Activated T-helper 9 cell treated with anti-CD3 and anti-CD28 coated beads, Interleukin-2, amount 50 U/mL, for 16 hours (primary cell): ENCODE results near the gene SLC39A5.
A peak's percentile ranks its signal among the peaks of the same experiment; 100 is the strongest.

Experiments used
- DNase-seq: peaks from one replicate; pipeline ENCODE4 v3.0.0-alpha.2; 2020; ENCODE audit warnings: low read depth

The SLC39A5 gene

GRCh38 chr12:56213878-56214277 is 16.0 kb upstream of the SLC39A5 start:
- no peak for DNase-seq

GRCh38 chr12:56216461-56216860 is 13.4 kb upstream of the SLC39A5 start:
- no peak for DNase-seq

- DNase-seq = no peak
These were observed 10.0 kb upstream of the SLC39A5 start for GRCh38 chr12:56219840-56220239.

GRCh38 chr12:56220611-56221231 is 9.1 kb upstream of the SLC39A5 start:
- no peak for DNase-seq

GRCh38 chr12:56221232-56221756 is 8.6 kb upstream of the SLC39A5 start:
- DNase-seq = no peak

- DNase-seq = peak; percentile 84
These were observed 7.9 kb upstream of the SLC39A5 start, which contains the start of gene RNF41 for GRCh38 chr12:56221757-56222530. TSS of gene RNF41 (minus strand) at chr12:56221922. CDS start at chr12:56214047, 7,875 bp downstream.

- DNase-seq = no peak
These were observed 7.3 kb upstream of the SLC39A5 start for GRCh38 chr12:56222531-56222895.

GRCh38 chr12:56223571-56224101 is 6.2 kb upstream of the SLC39A5 start:
- DNase-seq = no peak

GRCh38 chr12:56224102-56224701 is 5.6 kb upstream of the SLC39A5 start, which contains the start of gene NABP2:
TSS of gene NABP2 (plus strand) at chr12:56224342. CDS start at chr12:56224857, 515 bp downstream.
- DNase-seq = peak; percentile 93

GRCh38 chr12:56224954-56225353 is 4.9 kb upstream of the SLC39A5 start:
- no peak for DNase-seq

- no peak for DNase-seq
These were observed 769 bp upstream of the SLC39A5 start for GRCh38 chr12:56229082-56229481.

GRCh38 chr12:56230432-56231183 is 757 bp downstream of the SLC39A5 start:
- DNase-seq = no peak

- DNase-seq = no peak
These were observed 1.3 kb downstream of the SLC39A5 start for GRCh38 chr12:56231184-56231582.

GRCh38 chr12:56234746-56235436 is 5.0 kb downstream of the SLC39A5 start:
- DNase-seq = no peak

GRCh38 chr12:56236091-56236490 is 6.2 kb downstream of the SLC39A5 start:
- no peak for DNase-seq

- DNase-seq = no peak
These were observed 7.1 kb downstream of the SLC39A5 start for GRCh38 chr12:56236985-56237384.

- DNase-seq = no peak
These were observed 7.7 kb downstream of the SLC39A5 start for GRCh38 chr12:56237552-56237951.

GRCh38 chr12:56241424-56242303 is 11.8 kb downstream of the SLC39A5 start:
- DNase-seq = no peak

- no peak for DNase-seq
These were observed 13.1 kb downstream of the SLC39A5 start for GRCh38 chr12:56242986-56243385.

- no peak for DNase-seq
These were observed 13.9 kb downstream of the SLC39A5 start for GRCh38 chr12:56243731-56244181.
